HG03565 (cell line): Measurements from ENCODE around the gene LRRC74B.
"Not testable (repeated sequence)": the region's sequence is repeated elsewhere in the genome, so short reads cannot be mapped to it uniquely, and the experiment has no call there.

Experiments used
- ATAC-seq: cut with Tn5 transposase; IDR thresholded peaks from one replicate; pipeline ENCODE4 v1.9.1; 2021; ENCODE audit warnings: mild to moderate bottlenecking, moderate library complexity; ENCODE audit not compliant: unreplicated experiment

The LRRC74B gene

DNA sequence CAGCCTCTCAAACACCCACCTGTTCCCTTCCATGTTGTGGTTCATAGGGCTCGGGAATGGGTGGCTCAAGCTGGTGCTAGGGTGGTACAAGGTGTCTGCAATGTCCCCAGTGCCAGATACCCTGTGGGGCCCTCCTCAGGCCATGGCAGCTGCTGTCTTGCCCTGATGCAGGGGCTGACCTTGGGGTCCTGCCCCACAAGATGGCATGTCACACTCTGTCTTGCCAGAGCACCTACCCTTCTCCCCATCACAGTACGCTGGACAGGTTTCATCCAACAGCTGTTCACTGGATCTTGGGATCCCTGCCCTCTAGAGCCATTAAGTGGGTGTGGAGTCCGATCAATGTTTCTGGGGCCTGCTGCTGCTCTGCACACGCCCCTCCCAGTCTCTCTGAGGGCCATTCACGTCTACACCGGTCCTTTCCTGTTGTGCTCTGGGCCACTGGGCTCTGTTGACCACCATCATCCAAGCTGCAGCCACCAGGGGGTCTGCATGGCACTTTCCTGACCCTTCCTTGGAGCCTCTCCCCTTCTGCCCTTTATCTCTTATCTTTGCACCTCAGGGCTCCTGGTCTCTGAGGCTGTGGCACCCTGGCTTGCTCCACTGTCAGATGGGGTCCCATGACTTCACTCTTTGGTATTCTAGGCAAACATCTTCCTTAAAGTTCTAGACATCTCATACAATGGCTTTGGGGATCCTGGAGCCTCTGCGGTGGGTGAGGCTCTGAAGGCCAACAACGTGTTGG is 7.1 kb downstream of the LRRC74B start:
- no peak for ATAC-seq

GRCh38 chr22:21054046-21054713 is 8.4 kb downstream of the LRRC74B start:
- ATAC-seq: no peak

DNA sequence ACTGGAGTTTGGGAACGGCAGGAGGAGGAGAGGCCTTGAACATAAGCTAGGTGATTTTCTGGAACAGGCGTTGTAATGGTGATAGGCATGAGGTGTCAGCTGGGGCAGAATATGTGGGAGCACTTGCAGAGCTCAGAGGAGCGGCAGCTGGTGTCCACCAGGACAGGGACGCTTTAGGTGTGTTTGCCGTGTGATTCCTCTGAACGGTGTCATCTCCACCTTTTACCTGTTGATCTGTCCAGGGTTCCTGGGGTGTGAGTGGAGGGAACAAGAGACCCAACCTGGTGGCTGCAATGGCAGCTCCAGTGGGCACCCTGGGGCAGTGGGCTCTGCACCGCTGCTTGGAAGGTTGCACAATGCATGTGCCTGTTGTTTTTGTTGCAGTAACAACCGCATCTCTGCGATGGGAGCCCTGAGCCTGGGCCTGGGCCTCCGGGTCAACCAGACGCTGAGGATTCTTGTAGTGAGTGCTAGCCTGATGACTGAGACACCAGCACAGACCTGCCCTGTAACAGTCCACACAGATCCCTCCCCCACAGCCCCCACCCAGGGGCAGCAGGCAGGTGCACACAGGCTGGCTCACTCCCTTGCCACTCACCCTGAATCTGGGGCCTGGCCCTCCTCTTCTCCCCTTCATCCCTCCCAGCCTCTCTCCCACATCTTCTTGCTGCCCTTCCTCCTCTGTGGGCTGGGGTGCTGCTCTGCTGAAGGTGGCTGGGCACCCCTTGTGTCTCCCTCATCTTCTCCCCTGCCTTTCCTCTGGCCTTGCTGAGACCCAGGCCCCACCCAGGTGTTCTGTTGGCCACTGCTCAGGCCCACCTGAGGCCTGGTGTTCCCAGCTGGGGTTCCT is 9.2 kb downstream of the LRRC74B start:
- ATAC-seq: no peak

GRCh38 chr22:21055564-21055834 is 9.8 kb downstream of the LRRC74B start:
- no peak for ATAC-seq

- no peak for ATAC-seq
Measured at GRCh38 chr22:21055880-21056319, 10.2 kb downstream of the LRRC74B start.

- ATAC-seq: not testable (repeated sequence)
Measured at GRCh38 chr22:21060363-21060762, 14.6 kb downstream of the LRRC74B start.

GRCh38 chr22:21061660-21062321 is 16.0 kb downstream of the LRRC74B start:
- not testable (repeated sequence) for ATAC-seq

DNA sequence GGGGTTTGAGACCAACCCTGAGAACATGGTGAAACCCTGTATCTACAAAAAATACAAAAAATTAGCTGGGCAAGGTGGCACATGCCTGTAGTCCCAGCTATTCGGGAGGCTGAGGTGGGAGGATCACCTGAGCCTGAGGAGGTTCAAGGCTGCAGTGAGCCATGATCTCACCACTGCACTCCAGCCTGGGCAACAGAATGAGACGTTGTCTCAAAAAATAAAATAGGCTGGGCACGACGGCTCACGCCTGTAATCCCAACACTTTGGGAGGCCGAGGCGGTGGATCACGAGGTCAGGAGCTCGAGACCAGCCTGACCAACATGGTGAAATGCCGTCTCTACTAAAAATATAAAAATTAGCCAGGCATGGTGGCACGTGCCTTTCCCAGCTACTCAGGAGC is 18.7 kb downstream of the LRRC74B start:
- ATAC-seq: not testable (repeated sequence)

GRCh38 chr22:21064917-21065864 is 19.4 kb downstream of the LRRC74B start:
- ATAC-seq: no peak

DNA sequence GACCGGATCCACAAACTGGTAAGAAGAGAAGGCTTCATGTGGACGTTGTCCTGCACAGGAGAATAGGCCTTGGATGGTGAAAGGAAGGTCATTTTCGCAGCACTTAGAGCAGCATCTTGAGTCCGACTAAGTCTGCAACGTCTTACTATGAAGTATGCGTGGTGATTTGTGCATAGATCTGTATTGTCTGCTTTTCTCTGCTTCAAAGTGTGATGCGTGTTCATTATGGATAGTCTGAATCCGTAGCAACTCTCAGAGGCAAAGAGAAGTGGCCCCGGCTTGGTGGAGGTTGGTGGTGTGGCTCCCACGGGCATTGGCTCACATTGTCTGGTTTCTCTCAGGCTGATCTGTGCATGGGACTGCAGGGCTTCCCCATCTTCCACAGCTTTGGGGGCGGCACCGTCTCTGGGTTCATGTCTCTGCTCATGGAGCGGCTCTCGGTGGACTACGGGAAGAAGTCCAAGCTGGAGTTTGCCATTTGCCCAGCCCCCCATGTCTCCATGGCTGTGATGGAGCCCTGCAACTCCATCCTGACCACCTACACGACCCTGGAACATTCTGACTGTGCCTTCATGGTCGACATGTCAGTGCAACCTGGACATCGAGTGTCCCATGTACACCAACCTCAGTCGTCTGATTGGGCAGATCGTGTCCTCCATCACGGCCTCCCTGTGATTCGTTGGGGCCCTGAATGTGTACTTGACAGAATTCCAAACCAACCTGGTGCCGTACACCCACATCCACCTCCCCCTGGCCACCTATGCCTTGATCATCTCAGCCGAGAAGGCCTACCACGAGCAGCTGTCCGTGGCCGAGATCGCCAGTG is 21.5 kb downstream of the LRRC74B start:
- no peak for ATAC-seq

DNA sequence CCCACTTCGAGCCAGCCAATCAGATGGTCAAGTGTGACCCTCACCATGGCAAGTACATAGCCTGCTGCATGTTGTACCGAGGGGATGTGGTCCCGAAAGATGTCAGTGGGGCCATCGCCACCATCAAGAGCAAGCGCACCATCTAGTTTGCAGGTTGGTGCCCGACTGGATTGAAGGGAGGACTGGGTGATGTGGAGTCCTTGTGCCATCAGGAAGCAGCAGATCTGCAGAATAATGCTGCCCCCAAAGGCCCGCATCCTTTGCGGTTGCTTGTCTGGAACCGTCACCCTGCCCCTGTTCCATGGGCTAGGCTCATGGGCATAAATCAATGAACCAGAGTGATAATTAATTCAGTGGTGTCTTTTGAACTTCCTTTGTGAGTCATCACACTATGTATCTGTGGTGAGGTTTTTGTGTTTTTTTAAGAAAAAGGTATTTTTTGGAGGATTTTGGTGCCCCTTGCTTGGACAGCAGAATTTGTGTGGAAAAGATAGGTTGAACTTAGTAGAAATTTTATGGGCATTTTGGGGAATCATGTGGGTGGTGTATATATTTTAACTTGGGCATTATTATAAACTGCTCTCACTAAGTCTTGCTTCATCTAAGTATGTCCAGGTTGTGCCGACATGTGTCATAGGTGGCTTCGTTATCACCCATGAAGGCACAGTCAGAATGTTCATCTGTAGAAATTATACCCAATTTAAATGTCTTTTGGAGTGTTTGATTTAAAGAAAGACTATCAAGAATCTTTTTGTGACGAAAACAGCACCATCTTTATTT is 22.3 kb downstream of the LRRC74B start:
- ATAC-seq: no peak

DNA sequence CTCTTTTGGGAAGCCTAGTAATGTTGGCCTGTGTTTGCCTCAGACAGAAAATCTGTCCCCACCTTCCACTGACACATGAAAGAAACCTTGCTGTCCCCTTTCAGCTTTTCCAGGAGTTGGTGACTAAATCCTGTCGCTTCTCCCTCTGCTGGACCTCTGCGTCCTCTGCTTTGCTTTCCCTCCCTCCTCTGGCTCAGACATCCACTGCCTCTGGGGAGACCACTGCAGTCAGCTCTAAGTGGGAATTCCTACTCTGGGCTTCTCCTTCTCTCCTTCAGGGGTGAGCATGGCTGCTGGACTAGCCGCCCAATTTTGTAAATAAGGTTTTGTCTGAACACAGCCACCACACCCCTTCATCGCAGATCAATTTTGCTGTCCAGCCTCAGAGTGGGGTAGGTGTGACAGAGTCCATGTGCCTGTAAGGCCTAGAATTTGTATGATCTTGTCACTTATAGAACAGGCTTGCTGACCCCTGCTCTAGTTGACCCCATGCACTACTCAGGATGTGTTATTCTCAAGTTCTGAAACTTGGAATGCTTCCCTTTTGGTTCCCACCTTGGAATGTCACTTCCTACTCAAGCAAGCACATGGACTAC is 23.0 kb downstream of the LRRC74B start:
- ATAC-seq: no peak

DNA sequence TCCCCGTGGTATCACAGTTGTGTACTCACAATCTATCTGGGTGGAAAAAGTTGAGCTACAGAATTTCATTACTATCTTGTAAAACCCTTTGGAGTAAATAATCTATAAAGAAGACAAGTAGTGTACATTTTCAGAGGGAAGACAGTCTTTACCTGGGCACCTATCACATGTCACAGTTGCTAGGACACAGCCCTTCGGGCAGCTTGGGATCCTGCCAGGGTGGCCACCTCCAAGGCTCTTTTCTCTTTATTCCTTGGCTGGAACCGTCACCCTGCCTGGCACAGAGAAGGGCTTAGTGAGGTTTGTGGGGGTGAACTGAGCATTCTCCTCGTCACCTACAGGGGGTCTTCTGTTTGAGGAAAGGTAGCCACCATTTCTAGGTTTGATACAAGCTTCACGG is 23.6 kb downstream of the LRRC74B start:
- ATAC-seq: no peak

- no peak for ATAC-seq
Measured at GRCh38 chr22:21070690-21071615, 25.2 kb downstream of the LRRC74B start.

GRCh38 chr22:21071796-21072195 is 26.1 kb downstream of the LRRC74B start:
- ATAC-seq: not testable (repeated sequence)

GRCh38 chr22:21073023-21073422 is 27.3 kb downstream of the LRRC74B start:
- ATAC-seq: no peak

- no peak for ATAC-seq
Measured at GRCh38 chr22:21073482-21073881, 27.7 kb downstream of the LRRC74B start.
